Hematopoietic multipotent progenitor cell treated with erythropoietin and hydrocortisone succinate and interleukin-3 and kit ligand, for 6 days (in vitro differentiated cells): ENCODE results near the gene ADCY2.
A peak's percentile ranks its signal among the peaks of the same experiment; 100 is the strongest.

Experiments used
- DNase-seq: peaks from one replicate; pipeline ENCODE4 v3.0.0-alpha.2; 2015

ADCY2 gene

DNA sequence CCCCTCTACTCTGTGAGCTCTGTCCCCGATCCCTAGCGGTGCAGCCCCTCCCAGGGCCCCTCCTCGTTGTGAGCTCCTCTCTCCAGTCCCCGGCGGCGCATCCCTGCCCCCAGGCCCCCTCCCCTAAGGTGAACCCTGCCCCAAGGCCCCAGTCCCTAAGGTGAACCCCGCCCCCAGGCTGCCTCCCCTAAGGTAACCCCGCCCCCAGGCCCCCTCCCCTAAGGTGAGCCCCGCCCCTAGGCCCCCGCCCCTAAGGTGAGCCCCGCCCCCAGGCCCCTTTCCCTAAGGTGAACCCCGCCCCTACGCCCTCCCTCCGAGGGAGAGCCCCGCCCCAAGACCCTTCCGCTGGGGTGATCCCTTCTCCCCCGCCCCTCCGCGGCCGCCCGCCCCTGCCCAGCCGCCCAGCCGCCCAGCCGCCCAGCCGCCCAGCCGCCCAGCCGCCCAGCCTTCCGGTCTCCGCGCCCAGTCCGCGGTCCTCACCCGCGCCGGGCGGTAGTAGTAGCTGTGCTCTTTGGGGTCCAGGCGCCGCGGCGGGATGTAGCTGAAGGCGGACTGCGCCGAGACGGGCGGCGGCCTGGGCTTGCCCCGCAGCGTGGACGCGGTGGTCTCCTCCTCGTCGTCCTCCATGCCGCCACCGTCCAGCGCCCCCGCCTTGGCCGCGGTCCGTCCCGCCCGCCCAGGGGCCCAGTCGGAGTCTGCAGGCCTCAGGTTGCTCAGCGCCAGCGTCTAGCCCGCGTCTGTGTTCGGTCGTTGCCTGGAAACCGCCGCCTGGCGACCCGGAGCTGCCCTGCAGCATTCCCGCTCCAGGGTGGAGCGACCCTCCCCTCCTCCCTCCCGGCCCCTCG lies 454.7 kb downstream of the ADCY2 start, which contains the start of gene CFAP90:
CFAP90 (minus strand) TSS at position 739 of the 845 bp plus-strand sequence; CDS start at position 627, 112 bp downstream.
- DNase-seq = peak; percentile 18

DNA sequence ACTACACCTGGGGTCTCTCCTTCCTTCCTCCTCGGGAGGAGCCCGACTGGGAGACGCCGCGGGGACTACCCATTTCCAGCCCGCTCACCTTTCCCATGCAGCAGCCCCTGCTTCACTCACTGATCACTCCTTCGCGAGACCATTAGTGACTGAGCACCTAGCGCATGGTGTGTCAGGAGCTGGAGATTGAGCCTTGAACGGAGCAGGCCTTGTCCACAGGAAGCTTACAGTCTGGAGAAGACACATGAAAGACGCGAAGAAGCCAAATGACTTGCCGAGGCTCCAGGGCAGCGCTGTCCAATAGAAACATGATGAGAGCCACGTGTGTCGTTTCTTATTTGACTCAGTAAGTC lies 455.3 kb downstream of the ADCY2 start:
- DNase-seq = no peak

DNA sequence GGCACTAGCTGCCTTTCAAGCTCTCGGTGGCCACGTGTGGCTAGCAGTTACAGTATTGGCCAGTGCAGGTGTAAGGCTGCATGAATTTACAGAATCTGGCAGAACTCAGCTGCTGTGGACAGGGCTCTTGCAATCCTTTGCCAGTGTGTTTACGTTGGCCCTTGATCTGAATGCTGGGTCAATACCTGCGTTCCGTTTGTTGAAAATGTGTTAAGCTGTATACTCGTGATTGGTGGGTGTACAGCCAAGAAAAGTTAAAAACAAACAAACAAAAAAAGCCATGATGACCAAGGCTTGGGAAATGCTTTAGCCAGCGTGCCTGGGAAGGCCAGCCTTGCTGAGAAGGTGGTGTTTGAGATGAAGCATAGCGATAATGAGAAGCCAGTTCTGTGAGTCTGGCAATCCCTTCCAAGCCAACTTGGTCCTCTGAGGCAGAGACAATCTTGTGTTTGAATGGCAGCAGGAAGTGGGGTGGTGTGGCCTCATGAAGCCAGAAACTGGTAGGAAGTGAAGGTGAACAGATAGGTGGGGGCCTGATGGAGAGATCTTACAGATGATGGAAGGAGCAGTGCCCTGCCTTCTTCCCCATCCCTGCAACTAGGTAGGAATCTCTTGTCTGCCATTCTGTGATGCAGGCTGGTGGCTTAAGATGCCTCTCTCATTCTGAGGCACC lies 455.8 kb downstream of the ADCY2 start:
- DNase-seq = no peak

DNA sequence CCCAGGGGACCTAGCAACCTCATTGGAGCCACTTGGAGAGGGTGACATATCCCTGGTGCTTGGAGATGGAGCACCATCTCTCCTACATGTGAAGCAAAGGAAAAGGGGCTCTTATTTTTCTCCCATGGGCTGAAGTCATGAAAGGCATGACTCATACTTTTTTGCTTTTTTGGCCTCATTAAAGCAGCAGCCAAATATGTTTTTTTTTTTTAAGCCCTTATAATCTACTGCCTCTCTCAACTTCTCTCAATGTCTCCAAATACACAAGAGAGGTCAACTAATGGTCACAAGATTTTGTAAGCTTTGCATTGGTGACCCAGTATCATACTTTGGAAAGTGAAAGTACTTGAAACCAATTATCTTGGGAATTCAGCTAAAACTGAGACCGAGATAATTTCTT lies 456.6 kb downstream of the ADCY2 start:
- no peak for DNase-seq

DNA sequence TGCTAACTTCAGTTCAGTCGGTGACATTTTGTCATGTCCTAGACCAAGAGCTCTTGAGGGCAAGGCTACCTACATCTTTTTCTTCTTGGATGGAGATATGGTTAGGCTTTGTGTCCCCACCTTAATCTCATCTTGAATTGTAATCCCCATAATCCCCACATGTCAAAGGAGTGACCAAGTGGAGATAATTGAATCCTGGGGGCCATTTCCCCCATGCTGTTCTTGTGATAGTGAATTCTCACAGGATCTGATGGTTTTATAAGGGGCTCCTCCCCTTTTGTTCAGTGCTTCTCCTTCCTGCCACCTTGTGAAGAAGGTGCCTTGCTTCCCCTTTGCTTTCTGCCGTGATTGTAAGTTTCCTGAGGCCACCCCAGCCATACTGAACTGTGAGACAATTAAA lies 457.1 kb downstream of the ADCY2 start:
- no peak for DNase-seq

DNA sequence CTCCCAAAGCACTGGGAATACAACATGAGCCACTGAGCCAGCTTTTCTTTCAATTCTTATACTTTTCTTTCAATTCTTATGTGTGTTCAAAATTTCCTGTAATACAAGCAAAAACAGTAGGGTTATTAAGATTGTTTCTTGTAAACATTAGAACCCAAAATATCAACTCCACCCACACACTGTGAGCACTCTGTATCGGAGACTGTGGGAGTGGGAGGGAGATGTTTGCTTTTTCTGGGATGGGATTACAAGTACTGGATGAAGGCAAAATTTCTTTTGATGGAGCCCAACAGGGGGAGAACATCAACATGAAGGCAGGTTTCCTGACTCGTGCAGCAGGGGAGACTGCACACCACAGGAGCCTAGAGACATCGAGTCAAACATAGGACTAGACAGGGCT lies 459.7 kb downstream of the ADCY2 start:
- DNase-seq = no peak

DNA sequence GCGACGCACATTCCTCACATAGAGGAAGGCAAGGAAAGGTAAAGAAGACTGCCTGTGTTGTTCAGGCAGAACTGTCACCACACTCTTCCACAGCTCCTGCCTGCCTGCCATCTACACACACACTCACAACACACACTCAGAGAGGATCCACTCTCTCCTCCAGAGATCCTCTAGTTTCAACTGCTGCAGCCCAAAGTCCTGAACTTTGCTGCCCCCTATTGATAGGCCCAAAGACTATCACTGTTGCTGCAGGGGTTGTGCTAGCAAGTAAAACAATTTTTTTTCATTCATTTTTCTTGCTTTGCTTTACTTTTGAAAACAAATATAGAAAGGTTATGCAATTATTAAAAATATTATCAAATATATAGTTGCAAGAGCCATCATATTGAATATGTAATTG lies 460.9 kb downstream of the ADCY2 start:
- peak; percentile 76 for DNase-seq

DNA sequence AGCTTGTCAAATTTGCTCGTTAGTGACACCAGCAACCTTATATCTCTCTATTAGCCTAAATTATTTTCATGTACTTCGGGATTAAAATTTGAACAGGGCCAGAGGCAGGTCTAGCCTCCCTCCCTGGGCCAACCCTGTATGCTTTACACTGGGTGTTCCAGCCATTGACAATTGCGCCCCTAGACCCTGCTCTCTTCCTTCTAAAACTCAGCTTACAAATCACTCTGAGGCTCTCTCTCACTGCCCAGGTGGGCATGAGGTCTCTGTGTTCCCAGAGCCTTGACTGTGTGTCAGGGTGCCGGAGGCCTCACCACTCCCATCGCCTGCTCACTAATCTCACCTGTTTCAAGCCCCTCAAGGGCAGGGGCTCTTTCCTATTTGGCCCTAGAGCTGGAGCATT lies 461.4 kb downstream of the ADCY2 start:
- DNase-seq = no peak

DNA sequence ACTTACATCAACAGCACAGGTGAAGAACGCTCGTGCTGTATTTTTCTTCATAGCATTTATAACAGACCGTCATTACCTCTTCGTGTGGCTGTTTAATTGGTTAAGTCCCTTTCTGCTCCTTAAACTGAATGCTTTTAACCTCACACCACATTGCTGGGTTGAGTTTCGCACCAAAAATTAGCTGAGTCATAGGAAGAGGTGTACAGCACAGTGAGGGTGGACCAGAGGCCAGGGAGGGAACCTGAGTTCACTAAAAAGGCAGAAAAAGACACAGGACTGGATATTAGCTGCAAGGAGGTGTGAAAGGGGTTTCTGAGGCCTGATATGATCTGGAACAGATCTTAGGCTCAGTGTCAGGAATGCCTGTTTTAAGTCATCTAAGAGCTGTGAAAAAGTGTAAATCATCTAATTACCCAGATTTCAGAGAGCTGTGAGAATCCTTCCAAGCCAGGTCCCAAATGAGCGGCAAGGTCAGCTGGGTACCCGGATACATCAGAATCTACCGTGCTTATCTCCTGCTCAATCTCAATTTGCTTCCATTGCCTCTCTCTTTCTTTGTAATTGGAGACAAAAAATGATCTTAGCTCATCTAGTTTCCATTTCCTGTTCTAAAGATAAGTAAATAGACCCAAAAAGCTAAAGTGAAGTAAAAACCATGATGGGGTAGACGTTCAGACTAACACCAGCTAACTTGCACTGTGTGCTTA lies 462.1 kb downstream of the ADCY2 start:
- DNase-seq = peak; percentile 35

DNA sequence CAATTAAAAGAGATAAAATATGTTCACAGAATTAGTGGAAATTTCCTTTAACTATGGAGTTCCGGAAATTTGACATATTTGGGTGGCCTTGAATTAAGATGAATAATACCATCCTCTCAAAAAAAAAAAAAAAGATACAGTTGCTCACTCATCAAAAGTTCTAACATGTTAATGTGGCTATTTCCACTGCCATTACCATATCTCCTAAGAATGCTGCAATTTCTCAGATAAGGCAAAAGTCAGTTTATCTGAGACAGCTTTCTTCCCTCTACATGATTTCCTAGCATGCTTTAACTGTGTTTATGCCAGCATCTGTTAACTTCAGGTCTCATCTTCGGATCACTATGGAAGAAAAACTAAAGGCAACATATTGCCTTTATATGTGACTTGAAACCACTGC lies 470.3 kb downstream of the ADCY2 start:
- DNase-seq = peak; percentile 60

DNA sequence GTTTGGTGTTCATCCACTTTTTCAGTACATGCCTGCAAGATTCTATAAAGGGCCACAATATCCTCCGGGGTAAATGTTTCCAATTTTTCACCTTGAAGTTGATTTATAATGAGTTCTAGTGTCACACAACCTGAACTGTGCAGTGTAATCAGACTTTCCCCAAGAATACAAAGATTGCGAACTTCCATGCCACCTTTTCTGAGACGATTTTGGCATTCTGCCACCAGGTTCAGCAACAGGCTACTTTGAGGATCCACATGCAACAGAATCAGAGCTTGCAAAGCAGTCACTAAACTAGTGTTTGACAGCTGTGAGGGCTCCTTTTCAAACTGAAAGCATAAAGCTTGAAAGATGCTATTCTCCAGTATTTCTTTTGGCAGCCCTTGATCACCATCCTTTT lies 471.3 kb downstream of the ADCY2 start:
- no peak for DNase-seq

DNA sequence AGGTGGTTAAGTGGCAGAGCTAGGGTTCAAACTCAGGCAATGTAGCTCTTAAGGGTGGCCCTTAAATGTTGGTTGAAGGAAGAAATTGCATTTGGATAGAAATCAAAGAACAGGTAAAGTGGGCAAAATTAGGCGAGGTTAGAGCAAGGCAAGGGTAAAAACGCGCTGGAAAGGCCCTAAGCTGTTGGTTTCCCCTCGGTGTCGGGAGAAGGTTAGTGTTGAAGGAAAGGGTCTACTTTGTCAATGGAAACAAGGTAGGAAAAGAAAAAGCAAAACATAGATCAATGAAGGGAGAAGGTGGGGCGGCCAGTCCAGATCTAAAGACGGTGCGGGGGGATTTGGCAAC lies 472.5 kb downstream of the ADCY2 start:
- DNase-seq = no peak

DNA sequence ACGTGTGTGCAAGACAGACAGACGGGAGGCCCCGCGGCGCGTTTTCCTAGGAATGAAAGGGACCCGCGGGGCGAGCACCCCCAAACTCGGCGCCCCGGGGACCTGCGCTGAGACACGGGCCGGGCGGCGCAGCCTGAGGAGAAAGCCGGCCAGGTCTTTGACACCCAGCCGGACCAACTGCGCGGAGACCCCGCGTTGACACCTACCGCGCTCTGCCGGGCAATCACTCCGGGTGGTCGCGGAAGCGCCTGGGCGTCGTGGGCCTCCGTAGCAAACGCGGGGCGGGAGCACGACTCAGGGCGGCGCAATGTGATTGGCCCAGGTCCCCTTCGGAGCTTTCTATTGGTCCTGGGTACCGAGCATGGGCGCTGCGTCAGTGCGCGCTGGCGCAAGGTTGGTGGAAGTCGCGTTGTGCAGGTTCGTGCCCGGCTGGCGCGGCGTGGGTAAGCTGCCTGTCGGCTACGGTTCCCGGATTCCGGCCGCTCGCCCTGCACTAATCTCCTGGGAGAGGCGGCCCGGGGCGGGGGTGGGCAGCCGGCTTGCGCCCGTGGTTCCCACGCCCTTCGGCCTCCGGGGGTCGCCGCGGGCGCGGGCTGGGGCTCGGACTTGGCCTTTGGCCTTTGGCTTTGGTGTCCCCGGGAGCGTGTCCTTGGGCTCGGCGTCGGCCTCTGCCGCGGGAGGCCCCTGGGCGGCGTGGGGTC lies 473.0 kb downstream of the ADCY2 start, which contains the start of the genes FASTKD3 and MTRR:
FASTKD3 (minus strand) TSS at position 259 of the 701 bp plus-strand sequence. CDS start 948 bp downstream, outside the sequence.
MTRR (plus strand) TSS at position 376 of the 701 bp plus-strand sequence. CDS start 1,647 bp downstream, outside the sequence.
- DNase-seq = peak; percentile 97

DNA sequence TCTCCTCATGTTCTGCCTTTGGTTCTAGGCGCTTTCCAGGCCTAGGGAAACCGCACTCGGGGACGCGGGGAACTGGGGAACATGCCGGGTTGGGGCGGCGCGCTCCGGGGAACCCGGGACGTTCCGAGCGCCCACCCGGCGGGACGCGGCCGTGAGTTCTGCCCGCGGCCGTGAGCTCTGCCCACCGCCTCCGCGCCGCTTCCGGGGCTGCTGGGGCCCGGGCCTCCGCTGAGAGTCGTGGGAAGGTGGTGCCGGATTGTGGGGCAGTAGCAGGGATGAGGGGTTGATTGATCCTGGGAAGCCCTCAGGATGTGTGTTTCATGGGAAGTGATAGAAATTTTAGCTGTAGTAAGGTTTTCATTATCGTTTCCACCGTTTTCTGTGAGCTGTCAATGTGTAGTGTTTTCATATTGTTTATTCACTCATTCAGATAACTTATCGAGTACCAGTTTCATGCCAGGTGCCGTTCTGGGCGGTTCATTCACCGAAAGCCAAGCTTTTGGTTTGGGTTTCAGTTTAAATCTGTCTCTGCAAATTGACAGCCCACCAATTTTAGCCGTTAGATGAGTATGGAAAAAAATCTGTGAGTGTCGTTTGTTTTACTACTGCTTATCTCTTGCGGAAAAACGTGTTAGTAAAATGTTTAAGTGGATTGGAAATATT lies 473.7 kb downstream of the ADCY2 start:
- DNase-seq = peak; percentile 38

DNA sequence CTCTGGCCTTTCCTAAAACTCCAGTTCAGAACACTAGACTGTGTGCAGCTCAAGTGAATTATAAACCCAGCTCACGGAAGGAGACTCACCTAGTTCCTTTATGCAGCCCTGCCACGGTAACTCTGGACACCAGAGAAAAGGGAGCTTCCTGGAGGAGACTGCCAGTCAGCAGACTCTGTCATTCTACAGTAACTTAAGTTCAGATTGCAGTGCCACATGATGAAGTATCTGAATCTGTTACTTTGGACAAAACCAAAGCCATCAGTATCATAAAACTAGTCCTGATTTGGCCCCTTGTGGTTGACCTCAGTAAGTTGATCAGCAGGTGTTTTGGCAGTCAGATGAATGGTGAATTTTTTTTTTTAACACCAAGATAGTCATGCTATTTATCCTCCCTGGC lies 475.7 kb downstream of the ADCY2 start:
- DNase-seq = peak; percentile 19

DNA sequence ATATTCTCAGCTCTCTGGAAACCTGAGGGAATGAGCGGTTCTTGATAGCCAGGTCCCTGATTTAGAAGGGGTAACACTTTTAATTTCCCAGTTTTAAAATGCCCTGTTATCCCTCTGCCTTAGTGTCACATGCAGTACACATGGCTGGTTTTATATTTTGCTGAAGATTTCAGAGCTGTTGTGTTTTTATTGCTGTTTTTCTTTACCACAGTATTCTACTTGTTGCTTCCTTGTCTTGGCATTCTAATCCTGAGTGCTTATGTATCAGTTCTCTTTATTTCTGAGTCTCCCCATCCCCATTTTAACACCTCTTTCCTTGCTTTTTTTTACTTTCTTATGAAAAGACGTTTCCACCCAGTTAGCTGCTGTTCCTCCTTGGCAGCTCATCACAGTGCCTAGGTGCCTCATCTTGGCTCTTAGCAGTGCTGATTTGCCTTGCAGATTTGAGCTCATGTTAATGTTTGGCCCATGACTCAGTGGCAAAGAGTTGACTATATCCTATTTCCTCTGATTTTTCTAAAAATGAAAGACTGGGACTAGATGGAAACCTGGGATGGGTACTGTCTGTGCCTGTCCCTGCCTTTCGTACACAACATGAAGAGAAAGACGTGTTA lies 476.7 kb downstream of the ADCY2 start:
- DNase-seq = no peak

DNA sequence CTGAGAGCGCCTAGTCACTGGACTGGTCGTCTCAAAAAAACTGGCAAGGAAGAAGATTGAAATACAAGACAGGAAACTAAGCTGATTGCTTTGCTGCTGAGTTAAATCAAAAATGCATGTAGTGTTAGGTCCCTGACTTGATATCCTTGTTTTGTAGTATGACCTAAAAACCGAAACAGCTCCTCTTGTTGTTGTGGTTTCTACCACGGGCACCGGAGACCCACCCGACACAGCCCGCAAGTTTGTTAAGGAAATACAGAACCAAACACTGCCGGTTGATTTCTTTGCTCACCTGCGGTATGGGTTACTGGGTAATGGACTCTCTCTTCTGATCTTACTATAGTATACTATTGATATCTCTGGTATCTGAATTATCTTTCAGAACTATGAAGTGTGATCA lies 477.3 kb downstream of the ADCY2 start:
- DNase-seq = no peak

DNA sequence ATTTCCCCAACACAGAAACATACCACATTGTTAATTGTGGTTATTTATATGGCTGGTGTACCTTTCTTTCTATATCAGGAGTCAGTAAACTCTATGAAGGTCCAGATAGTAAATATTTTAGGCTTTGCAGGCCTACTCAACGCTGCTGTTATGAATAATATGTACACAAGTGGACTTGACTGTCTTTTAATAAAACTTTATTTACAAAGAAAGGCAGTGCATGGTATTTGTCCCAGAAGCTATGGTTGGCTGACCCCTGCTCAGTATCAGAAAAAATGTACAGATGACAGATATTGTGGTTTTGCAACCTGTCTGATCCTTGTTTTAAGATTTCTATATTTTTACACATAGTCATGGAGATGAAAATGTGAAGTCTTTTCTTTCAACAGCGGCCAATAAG lies 478.7 kb downstream of the ADCY2 start:
- DNase-seq = no peak

DNA sequence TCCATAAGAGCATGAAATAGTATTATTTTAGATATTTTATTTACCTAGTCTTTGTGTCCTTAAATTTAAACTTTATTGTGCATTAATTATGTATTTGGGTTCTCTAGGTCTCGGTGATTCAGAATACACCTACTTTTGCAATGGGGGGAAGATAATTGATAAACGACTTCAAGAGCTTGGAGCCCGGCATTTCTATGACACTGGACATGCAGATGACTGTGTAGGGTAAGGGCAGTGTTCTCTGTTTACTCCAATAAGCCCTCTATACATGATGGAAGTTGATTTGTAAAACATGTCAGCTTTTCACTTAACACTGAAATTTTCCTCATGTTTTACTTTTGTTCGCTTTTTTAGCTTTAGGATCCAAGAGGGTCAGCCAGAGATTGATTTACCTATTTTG lies 479.2 kb downstream of the ADCY2 start:
- no peak for DNase-seq

DNA sequence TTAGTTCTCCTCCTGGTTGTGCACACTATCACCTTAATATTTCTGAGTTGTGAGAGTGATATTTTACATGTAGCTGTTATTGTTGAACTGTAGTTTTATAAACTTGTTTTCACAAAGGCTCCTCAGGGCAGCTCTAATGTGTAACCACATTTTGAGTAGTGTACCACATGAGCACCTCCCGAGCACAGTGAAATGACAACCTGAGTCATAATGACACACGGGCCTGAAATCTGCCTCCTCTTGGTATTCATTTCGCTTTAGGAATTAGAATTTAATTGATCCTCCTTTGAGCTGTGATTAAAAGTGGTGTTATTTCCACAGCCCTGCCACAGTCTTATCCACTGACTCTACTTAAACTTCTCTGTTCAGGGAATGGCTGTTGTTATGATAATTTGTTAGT lies 480.9 kb downstream of the ADCY2 start:
- no peak for DNase-seq

DNA sequence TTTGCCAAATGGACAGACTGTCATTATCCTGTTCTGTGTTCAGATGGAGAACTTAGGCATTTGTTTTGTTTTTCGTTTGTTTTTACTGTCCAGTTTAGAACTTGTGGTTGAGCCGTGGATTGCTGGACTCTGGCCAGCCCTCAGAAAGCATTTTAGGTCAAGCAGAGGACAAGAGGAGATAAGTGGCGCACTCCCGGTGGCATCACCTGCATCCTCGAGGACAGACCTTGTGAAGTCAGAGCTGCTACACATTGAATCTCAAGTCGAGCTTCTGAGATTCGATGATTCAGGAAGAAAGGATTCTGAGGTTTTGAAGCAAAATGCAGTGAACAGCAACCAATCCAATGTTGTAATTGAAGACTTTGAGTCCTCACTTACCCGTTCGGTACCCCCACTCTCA lies 481.9 kb downstream of the ADCY2 start:
- DNase-seq = no peak

DNA sequence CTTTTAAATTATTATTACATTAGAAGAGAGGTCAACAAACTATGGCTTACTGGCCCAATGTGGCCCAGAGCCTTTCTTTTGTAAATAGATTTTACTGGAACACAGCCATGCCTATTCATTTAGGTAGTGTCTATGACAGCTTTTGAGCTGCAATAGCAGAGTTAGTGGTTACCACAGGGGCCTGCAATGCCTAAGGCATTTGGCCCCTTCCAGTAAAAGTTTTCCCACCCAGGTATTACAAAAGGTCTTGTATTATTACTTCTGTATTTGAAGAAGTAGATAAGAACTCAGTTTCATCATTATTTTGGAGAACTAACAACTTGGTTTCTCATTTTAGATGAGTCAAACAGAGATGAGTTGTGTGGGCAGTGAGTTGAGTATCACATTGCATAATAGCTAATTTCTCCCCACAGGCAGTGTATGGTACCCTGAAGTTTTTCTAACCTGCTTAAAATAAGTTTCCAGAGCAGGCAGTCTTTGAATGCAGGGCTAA lies 482.5 kb downstream of the ADCY2 start:
- peak; percentile 54 for DNase-seq
